SHP77 treated with DMSO at 0.1 percent for 48 hours (cell line): Measurements from ENCODE around the gene UBASH3B.

ENCODE experiments used
- DNase-seq: peaks from one replicate; lab custom pipeline; 2025; lab: John Stamatoyannopoulos, UW

Gene UBASH3B

GRCh38 chr11:122678406-122678805 is 22.9 kb downstream of the UBASH3B start:
- no peak for DNase-seq

DNA sequence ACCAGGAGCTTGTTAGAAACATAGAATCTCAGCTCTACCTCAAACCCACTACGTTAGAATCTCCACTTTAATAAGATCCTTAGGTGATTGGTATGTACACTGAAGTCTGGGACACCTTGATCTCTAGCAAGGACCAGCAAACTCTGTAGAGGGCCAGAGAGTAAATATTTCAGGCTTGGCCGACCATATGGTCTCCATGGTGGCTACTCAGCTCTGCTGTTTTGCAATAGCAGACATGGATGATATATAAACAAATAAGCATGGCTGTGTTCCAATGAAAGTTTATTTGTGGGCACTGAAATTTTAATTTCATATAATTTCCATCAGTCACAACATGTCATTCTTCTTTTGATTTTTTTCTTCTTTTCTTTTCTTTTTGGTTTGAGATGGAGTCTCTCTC is 23.9 kb downstream of the UBASH3B start:
- DNase-seq = no peak

DNA sequence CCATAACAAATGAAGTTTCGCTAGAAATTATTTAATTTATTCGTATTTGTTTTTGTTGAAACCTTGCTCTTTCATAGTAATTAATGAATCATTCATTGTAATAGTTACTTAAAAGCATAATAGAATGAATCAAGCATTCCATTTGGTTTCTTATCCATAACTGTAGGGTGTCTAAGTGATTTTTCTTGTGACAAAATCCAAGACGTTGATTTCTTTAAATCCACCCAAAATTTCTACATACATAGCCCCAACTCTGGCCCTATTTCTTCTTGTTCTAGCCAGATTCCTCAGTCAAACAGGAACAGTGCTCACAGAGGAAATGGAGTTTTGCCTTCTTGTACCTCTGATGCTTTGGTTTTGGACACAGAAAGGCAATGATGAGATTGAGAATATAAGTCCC is 25.5 kb downstream of the UBASH3B start:
- no peak for DNase-seq

GRCh38 chr11:122681735-122682134 is 26.2 kb downstream of the UBASH3B start:
- no peak for DNase-seq

GRCh38 chr11:122682464-122682863 is 26.9 kb downstream of the UBASH3B start:
- DNase-seq = no peak

- DNase-seq = no peak
These were observed 29.5 kb downstream of the UBASH3B start for GRCh38 chr11:122685041-122685440.

DNA sequence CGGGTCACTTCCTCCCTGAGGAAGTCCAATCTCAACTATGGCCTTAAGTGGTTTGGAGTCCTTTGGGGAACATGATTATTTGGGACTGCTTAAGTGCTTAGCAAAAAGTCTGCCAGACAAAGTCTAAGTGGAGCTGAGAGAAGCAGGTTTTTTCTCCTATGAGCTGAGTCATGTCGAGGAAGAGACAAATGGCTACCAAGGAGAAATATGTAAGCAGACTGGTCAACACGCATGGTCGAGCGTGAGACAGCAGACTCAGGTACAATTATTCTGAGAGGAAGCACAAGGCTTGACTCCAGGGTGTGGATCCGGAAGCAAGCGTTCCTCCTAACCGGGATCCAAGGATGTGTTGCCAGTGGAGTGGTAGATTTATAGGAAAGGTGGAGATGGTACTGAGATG is 30.6 kb downstream of the UBASH3B start:
- DNase-seq = no peak

GRCh38 chr11:122690384-122690783 is 34.9 kb downstream of the UBASH3B start:
- no peak for DNase-seq

DNA sequence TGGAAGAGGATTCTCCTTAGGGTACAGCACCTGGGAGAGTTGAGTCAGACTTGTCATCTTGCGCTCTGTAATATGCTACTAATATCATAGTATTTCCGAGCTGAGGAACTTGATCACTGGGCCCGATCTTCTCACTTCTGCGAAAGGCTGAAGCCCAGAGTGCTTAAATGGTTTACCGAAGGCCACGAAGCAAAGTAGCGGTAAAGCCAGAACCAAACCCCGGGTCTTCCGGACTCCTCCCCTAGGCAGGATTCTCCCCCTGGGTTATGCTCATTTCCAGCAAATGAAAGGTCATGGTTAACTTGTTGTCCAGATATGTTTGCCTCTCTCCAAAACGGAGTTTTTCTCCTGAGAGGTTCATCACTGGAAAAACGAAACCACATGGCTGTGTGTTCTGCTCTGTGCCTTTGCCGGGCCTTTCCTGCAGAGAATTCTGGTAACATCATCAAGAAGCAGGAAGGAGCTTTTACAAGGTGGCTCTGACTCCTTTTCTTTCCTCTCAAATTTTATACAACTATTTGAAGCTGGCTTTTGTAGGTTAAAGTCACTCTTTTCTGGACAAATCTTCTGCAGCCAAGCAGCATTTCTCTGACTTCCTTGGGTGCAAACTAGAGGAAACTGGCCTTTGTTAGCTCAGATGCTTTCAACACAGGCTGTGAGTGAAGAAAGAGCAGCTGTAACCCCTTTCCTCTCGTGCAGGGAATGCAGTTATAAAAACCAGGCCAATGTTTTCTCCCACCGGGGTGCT is 35.5 kb downstream of the UBASH3B start:
- DNase-seq = no peak

DNA sequence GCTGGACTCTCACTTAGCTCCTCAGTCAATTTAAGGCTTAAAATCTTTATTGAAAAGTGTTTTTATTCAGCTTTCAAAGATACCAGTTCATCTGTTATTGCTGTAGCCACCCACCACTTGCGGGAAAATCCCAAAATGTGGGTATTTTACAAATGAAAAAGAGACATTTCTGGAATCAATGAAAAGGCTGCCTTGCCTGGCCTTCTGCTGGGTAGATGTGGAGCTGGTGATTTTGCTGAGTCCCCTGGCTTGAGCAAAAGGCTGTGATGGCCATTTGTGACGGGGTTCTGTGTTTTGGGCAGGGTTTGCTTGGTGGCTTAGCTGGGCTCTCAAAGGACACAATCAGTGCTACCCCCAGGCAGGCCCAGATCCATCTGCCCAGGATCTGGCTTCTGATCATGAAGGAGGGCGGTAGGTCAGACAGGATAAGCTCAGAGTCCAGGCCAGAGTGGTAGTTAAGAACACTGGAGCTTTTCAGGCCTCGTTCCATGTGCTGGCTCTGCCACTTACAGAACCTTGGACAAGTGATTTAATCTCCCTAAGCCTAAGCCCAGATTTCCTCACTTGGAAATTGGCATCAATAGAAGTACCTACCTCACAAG is 36.1 kb downstream of the UBASH3B start:
- no peak for DNase-seq

- DNase-seq = no peak
These were observed 36.9 kb downstream of the UBASH3B start for GRCh38 chr11:122692444-122692843.

- no peak for DNase-seq
These were observed 39.6 kb downstream of the UBASH3B start for GRCh38 chr11:122695076-122695615.

GRCh38 chr11:122696662-122697061 is 41.1 kb downstream of the UBASH3B start:
- no peak for DNase-seq

DNA sequence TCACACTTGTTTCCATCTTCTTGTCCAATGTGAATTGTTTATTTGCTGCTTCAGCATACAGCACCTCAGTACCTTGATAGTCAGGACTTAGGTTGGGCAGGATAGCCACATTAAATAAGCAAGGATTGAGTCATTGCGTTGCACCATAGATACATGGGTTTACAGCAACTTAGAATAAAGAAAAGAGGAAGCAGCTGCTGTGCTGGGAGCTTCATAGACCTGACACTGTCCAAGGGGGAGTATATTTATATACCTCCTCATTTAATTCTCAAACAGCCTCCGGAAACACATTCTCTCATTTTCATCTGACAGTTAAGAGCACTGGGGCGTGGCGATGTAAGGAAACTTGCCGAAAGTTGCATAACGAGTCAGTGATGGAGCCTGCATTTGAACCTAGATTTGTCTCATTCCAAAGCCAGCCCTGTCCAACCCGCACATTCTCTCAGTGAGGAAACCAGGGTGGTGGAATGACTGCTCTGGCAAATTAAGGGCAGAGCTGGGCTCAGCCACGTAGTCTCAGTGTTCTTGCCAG is 42.2 kb downstream of the UBASH3B start:
- no peak for DNase-seq

- no peak for DNase-seq
These were observed 42.9 kb downstream of the UBASH3B start for GRCh38 chr11:122698392-122698791.

- DNase-seq = no peak
These were observed 45.1 kb downstream of the UBASH3B start for GRCh38 chr11:122700666-122701065.

DNA sequence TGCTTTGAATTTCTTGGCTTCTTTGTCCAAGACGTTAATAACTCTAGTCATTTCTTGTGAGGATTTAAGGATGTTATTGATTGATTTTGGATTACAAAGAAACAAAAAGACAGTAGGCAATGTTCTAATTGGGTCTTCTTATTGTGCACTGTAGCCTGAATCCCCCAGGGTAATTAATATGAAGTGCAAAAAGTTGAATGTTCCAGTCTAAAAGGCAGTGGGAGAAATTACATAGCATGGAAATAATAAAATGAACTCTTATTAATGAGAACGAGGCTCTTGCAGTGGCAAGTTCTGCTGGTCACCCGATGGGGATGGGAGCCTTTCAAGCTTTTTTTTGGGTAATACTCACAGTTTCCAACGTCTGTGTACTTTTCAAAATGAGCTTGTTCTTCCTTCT is 45.6 kb downstream of the UBASH3B start:
- no peak for DNase-seq

DNA sequence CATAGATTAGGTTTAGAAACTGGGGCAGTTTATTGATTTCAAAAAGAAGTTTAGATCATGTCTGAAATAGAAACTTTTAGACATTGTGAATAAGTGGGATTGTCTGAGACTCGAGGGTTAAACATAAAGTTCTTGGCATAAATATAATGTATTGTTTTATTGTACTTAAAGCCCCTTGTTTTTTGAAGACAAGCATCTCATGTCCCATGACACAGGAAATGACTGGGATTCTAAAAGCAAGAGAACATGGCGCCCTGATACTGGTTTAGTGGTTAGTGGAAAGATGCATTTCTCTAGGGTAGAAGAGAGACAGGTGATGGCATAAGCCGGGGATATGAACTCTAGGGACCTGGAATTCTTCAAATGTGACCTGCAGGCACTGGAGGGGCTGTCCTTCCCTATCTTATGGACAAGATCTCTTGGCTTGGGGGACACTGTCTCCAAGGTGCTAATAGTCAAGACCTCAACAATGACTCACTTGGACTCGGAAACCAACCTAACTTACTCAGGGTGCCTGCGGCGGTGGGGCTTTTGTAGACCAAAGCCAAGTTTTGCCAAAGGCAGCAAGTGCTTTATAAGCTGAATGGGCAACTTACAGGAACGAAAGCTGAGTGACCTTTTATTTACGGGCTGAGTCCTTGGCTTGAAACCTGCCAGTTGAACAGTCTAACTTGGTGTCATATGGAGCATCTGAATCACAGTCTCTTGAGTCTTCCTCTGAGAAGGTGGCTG is 48.2 kb downstream of the UBASH3B start:
- DNase-seq = no peak

DNA sequence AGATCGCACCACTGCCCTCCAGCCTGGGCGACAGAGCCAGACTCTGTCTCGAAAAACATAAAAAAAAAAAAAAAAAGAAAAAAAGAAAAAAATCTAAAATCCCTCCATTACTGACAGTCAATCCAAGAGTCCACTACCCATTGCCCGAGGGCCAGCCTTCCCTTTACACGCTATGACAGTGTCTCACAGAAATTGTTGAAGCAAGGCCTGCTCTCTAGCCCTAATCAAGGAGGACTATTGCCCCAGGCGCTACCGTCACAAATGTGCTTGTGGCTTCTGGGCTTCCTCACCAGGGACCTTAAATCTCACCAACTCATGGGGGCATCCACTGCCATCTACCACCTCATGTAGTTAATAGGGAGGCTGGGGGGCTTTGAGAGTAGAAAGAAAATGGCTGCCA is 49.9 kb downstream of the UBASH3B start:
- DNase-seq = no peak

DNA sequence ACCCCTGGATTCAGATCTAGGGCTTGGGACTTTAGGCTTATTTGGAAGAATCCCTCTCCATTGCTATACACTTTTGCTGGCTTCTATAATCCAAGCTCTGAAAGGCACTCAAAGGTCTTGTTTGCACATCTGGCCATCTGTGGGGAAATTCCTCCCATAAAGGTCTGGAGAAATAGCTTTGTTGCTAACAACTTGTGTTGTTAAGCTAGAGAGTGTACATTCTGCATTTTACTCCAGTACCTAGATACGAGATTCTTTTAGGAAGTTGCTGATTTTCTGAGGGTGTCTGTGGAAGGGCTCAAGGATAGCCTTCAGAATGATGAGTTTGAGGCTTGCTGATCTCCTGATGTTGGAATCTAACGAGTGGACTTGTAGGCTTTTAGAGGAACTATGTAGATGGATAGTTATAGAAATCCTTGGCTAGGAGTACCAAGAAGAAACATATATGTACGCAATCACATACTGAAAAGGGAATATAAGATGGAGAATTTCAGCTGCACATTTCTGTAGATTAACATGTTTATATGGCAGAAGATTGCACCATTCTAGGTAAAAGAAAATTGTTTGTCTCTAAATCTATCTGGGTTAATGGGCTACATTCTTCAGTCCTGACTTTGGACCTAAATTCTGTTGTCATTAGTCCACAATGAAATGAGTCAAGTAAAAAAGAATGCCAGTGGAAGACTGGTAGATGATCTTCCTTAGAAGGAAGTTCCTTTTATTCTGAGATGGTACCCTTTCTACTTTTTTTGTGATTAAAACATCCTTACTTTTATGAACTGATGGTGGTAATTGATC is 51.0 kb downstream of the UBASH3B start:
- DNase-seq = no peak

GRCh38 chr11:122707111-122707510 is 51.6 kb downstream of the UBASH3B start:
- DNase-seq = no peak

DNA sequence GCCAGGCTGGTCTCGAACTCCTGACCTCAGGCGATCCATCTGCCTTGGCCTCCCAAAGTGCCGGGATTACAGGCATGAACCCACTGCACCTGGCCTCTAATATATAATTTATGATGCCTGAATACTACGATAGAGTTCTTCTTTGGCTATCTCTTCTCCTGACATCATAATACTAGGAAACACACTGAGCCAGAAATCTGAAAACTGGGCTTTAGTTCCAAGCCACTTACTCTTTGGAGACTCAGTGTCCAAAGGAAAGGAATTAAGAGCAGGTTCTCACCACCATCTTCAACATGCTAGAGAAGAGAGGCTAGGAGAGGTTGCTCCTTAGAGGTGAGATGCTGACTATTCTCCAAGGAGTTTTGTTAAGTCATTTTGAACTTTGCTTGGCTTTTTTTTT is 52.4 kb downstream of the UBASH3B start:
- no peak for DNase-seq
